Midbrain (tissue), 1 donor: ENCODE measurements around the gene DOCK4.

Experiments used
- DNase-seq: peaks from one replicate; lab custom pipeline; 2025; lab: John Stamatoyannopoulos, UW

Gene DOCK4

GRCh38 chr7:112189691-112190090 lies 16.5 kb downstream of the DOCK4 start:
- no peak for DNase-seq

- DNase-seq, result no peak
Observed at GRCh38 chr7:112188257-112188656, 17.9 kb downstream of the DOCK4 start.

GRCh38 chr7:112186300-112186699 lies 19.9 kb downstream of the DOCK4 start:
- DNase-seq, result no peak

- peak; percentile 35 for DNase-seq
Observed at GRCh38 chr7:112185005-112185834, 21.0 kb downstream of the DOCK4 start.

GRCh38 chr7:112184455-112184854 lies 21.7 kb downstream of the DOCK4 start:
- DNase-seq, result peak; percentile 43

- no peak for DNase-seq
Observed at GRCh38 chr7:112183266-112183665, 22.9 kb downstream of the DOCK4 start.

GRCh38 chr7:112182749-112183148 lies 23.4 kb downstream of the DOCK4 start:
- DNase-seq, result peak; percentile 89

GRCh38 chr7:112180223-112180622 lies 26.0 kb downstream of the DOCK4 start:
- no peak for DNase-seq

GRCh38 chr7:112176693-112177415 lies 29.3 kb downstream of the DOCK4 start:
- DNase-seq, result no peak

GRCh38 chr7:112176241-112176640 lies 30.0 kb downstream of the DOCK4 start:
- no peak for DNase-seq

GRCh38 chr7:112174192-112174591 lies 32.0 kb downstream of the DOCK4 start:
- no peak for DNase-seq

GRCh38 chr7:112173568-112173905 lies 32.7 kb downstream of the DOCK4 start:
- no peak for DNase-seq

- DNase-seq, result no peak
Observed at GRCh38 chr7:112172870-112173567, 33.2 kb downstream of the DOCK4 start.

GRCh38 chr7:112171673-112172072 lies 34.5 kb downstream of the DOCK4 start:
- DNase-seq, result no peak

GRCh38 chr7:112168915-112169314 lies 37.3 kb downstream of the DOCK4 start:
- DNase-seq, result no peak

- peak; percentile 42 for DNase-seq
Observed at GRCh38 chr7:112167147-112167546, 39.1 kb downstream of the DOCK4 start.

GRCh38 chr7:112162784-112163506 lies 43.3 kb downstream of the DOCK4 start:
- no peak for DNase-seq

GRCh38 chr7:112162142-112162766 lies 43.9 kb downstream of the DOCK4 start:
- peak; percentile 87 for DNase-seq

- peak; percentile 57 for DNase-seq
Observed at GRCh38 chr7:112161253-112162141, 44.7 kb downstream of the DOCK4 start.

- DNase-seq, result no peak
Observed at GRCh38 chr7:112160771-112161150, 45.4 kb downstream of the DOCK4 start.
